H1 (cell line): ENCODE data around the gene DIAPH2. TPM values are rescaled to one million over a fixed set of nuclear protein-coding genes. Genes with fewer than 3 reads are reported as not detected.

Source experiments
- CTCF ChIA-PET: fragments of 300-600 bp; sonication (Branson Sonifier 250); formaldehyde crosslinking; loops from one replicate; lab custom pipeline; 2021; ENCODE audit not compliant: partially characterized antibody; lab: Charles Lee
- POLR2A ChIA-PET: fragments of 300-600 bp; sonication (Branson Sonifier 250); formaldehyde crosslinking; loops from one replicate; lab custom pipeline; 2021; ENCODE audit warnings: inconsistent platforms; ENCODE audit not compliant: partially characterized antibody; lab: Charles Lee
- DNase-seq, 2 experiments: peaks; one replicate each; pipeline versions ENCODE4 v3.0.0 to v3.0.0-alpha.2; 2010 to 2022; ENCODE audit warnings: low spot score in 2 of 2, low read depth in 1 of 2, mixed read lengths in 1 of 2
- FAIRE-seq: peaks from 2 replicates; lab custom pipeline; 2011; peaks lifted over from hg19 to GRCh38; lab: Jason Lieb, UNC
- H2AFZ ChIP-seq: 2 replicates; pipeline ENCODE4 v1.8.1; 2012; ENCODE audit warnings: low read length, inconsistent platforms
- H2AK5ac ChIP-seq: 2 replicates; pipeline ENCODE4 v1.6.1; 2013; ENCODE audit warnings: low read depth, low read length
- H2BK120ac ChIP-seq: replicated peaks from 2 replicates; pipeline ENCODE3; 2013; ENCODE audit warnings: low read depth, low read length, inconsistent platforms
- H2BK12ac ChIP-seq: 2 replicates; pipeline ENCODE4 v1.6.1; 2013; ENCODE audit warnings: low read depth, low read length
- H2BK15ac ChIP-seq: 2 replicates; pipeline ENCODE4 v1.6.1; 2013; ENCODE audit warnings: low read length
- H2BK20ac ChIP-seq: 2 replicates; pipeline ENCODE4 v1.6.1; 2013; ENCODE audit warnings: low read length
- H2BK5ac ChIP-seq: 2 replicates; pipeline ENCODE4 v1.6.1; 2013; ENCODE audit warnings: low read depth, low read length
- H3K14ac ChIP-seq: 2 replicates; pipeline ENCODE4 v1.6.1; 2013; ENCODE audit warnings: inconsistent platforms; ENCODE audit not compliant: insufficient read length
- H3K18ac ChIP-seq: 2 replicates; pipeline ENCODE4 v1.6.1; 2013; ENCODE audit warnings: low read length; ENCODE audit errors: extremely low read depth
- H3K23ac ChIP-seq: 2 replicates; pipeline ENCODE4 v1.6.1; 2013; ENCODE audit warnings: inconsistent platforms; ENCODE audit not compliant: insufficient read length
- H3K23me2 ChIP-seq: 2 replicates; pipeline ENCODE4 v1.6.1; 2013; ENCODE audit warnings: low read depth, low read length
- H3K27ac ChIP-seq: 2 replicates; pipeline ENCODE4 v1.6.1; 2011; ENCODE audit warnings: low read depth, low read length, inconsistent platforms
- H3K27me3 ChIP-seq, 4 experiments: replicated peaks in 1 of 4; 1 replicate in 1 of 4; 2 replicates in 3 of 4; pipeline versions ENCODE4 v1.6.1 to v1.8.1; 2011 to 2013; ENCODE audit warnings: low read length in 3 of 4, mild to moderate bottlenecking in 3 of 4, inconsistent platforms in 2 of 4, mixed read lengths in 2 of 4, moderate library complexity in 1 of 4; ENCODE audit not compliant: control insufficient read depth in 3 of 4, insufficient read depth in 3 of 4; ENCODE audit errors: extremely low read depth in 1 of 4
- H3K36me3 ChIP-seq, 4 experiments: 2 replicates each; pipeline versions ENCODE4 v1.6.1 to v1.8.1; 2011 to 2013; ENCODE audit warnings: mild to moderate bottlenecking in 4 of 4, low read length in 3 of 4, moderate library complexity in 2 of 4, control low read depth in 1 of 4, inconsistent platforms in 1 of 4; ENCODE audit not compliant: insufficient read depth in 4 of 4, control insufficient read depth in 2 of 4
- H3K4ac ChIP-seq: replicated peaks from 2 replicates; pipeline ENCODE3; 2013; ENCODE audit warnings: low read length, low read depth, mixed read lengths, inconsistent platforms; ENCODE audit not compliant: insufficient read length
- H3K4me1 ChIP-seq, 4 experiments: replicated peaks in 1 of 4; 1 replicate in 1 of 4; 2 replicates in 3 of 4; pipeline versions ENCODE4 v1.6.1 to v1.8.1; 2011 to 2013; ENCODE audit warnings: low read length in 3 of 4, inconsistent platforms in 2 of 4, mixed read lengths in 1 of 4; ENCODE audit not compliant: insufficient read depth in 4 of 4, control insufficient read depth in 3 of 4
- H3K4me2 ChIP-seq, 2 experiments: 2 replicates each; pipeline versions ENCODE4 v1.6.1 to v1.8.1; 2011 to 2013; ENCODE audit warnings: low read depth in 2 of 2, low read length in 2 of 2, control low read depth in 1 of 2, inconsistent platforms in 1 of 2, mild to moderate bottlenecking in 1 of 2; ENCODE audit not compliant: insufficient read depth in 1 of 2
- H3K4me3 ChIP-seq, 4 experiments: fragments of 200-600, 300-600 bp in 1 of 4; sonication (generic), shearing (Covaris generic), sonication (Bioruptor Twin) in 1 of 4; 2 replicates each; pipeline versions ENCODE4 v1.5.1 to v1.8.1; 2011 to 2016; ENCODE audit warnings: low read length in 4 of 4, low read depth in 3 of 4, control low read depth in 2 of 4, inconsistent platforms in 2 of 4, mild to moderate bottlenecking in 2 of 4, mixed read lengths in 1 of 4, moderate library complexity in 1 of 4; ENCODE audit not compliant: insufficient read depth in 2 of 4; ENCODE audit errors: extremely low read depth in 1 of 4
- H3K56ac ChIP-seq: replicated peaks from 2 replicates; pipeline ENCODE3; 2013; ENCODE audit warnings: low read depth, mild to moderate bottlenecking, mixed read lengths, low read length, inconsistent platforms; ENCODE audit not compliant: insufficient read length
- H3K79me1 ChIP-seq: 2 replicates; pipeline ENCODE4 v1.6.1; 2013; ENCODE audit warnings: low read depth, low read length, control low read depth
- H3K79me2 ChIP-seq, 2 experiments: 2 replicates each; pipeline versions ENCODE4 v1.6.1 to v1.8.1; 2012 to 2013; ENCODE audit warnings: low read length in 2 of 2, mild to moderate bottlenecking in 2 of 2, inconsistent platforms in 1 of 2; ENCODE audit not compliant: insufficient read depth in 2 of 2, control insufficient read depth in 1 of 2
- H3K9ac ChIP-seq, 4 experiments: replicated peaks in 1 of 4; 1 replicate in 1 of 4; 2 replicates in 3 of 4; pipeline versions ENCODE4 v1.6.1 to v1.8.1; 2011 to 2013; ENCODE audit warnings: low read depth in 3 of 4, low read length in 3 of 4, control low read depth in 2 of 4, mild to moderate bottlenecking in 2 of 4, moderate library complexity in 2 of 4, inconsistent platforms in 1 of 4; ENCODE audit errors: extremely low read depth in 1 of 4
- H3K9me3 ChIP-seq, 2 experiments: 2 replicates each; pipeline versions ENCODE4 v1.6.1 to v1.8.1; 2012 to 2013; ENCODE audit warnings: mild to moderate bottlenecking in 2 of 2, moderate library complexity in 2 of 2, control low read depth in 1 of 2, inconsistent platforms in 1 of 2, low read depth in 1 of 2, low read length in 1 of 2, mixed read lengths in 1 of 2; ENCODE audit not compliant: insufficient read depth in 2 of 2
- H4K20me1 ChIP-seq, 2 experiments: replicated peaks in 1 of 2; 2 replicates each; pipeline versions ENCODE3 to v1.8.1; 2011 to 2013; ENCODE audit warnings: inconsistent platforms in 2 of 2, low read length in 2 of 2, mild to moderate bottlenecking in 1 of 2; ENCODE audit not compliant: insufficient read depth in 2 of 2, control insufficient read depth in 1 of 2
- H4K5ac ChIP-seq: 2 replicates; pipeline ENCODE4 v1.6.1; 2013; ENCODE audit warnings: low read length, low read depth, mixed read lengths, inconsistent platforms; ENCODE audit not compliant: insufficient read length
- H4K8ac ChIP-seq: 2 replicates; pipeline ENCODE4 v1.8.0; 2013; ENCODE audit warnings: mild to moderate bottlenecking, moderate library complexity, low read length, inconsistent platforms; ENCODE audit not compliant: insufficient read depth; ENCODE audit errors: extremely low read depth
- H4K91ac ChIP-seq: replicated peaks from 2 replicates; pipeline ENCODE3; 2013; ENCODE audit warnings: low read length, mixed read lengths, inconsistent platforms; ENCODE audit not compliant: insufficient read length
- CTBP2 ChIP-seq: IDR thresholded peaks from 2 replicates; pipeline ENCODE4 v1.7.0; 2011; ENCODE audit warnings: borderline replicate concordance, mild to moderate bottlenecking, moderate library complexity, mixed read lengths, low read length; ENCODE audit not compliant: insufficient read depth, insufficient read length
- GABPA ChIP-seq: IDR thresholded peaks from 2 replicates; pipeline ENCODE4 v1.6.1; 2011; ENCODE audit warnings: mild to moderate bottlenecking, low read length, moderate library complexity, borderline replicate concordance; ENCODE audit not compliant: insufficient read depth
- SP4 ChIP-seq: IDR thresholded peaks from 2 replicates; pipeline ENCODE4 v1.6.1; 2012; ENCODE audit warnings: low read length, inconsistent platforms
- TBP ChIP-seq: IDR thresholded peaks from 2 replicates; pipeline ENCODE4 v1.6.1; 2011; ENCODE audit warnings: low read depth, low read length, improper control_type of control experiment
- WGBS, 2 experiments: shearing (Covaris generic) in 1 of 2; methylation state at CpG; one replicate each; pipeline versions ENCODE4 v1.1.6 to v1.1.7; 2013 to 2015; ENCODE audit warnings: low lambda C conversion rate in 2 of 2, mixed read lengths in 2 of 2, inconsistent platforms in 1 of 2, low coverage in 1 of 2, missing lambda C conversion rate in 1 of 2; ENCODE audit not compliant: insufficient replicate concordance in 2 of 2, insufficient coverage in 1 of 2, insufficient read length in 1 of 2; ENCODE audit errors: extremely low coverage in 1 of 2, missing lambda C conversion rate in 1 of 2; 5-methylcytosine and 5-hydroxymethylcytosine counted together
- polyA plus RNA-seq, 7 experiments: library from polyadenylated mRNA; depleted of rRNA in 3 of 7; stranded (reverse) in 5 of 7; unstranded in 2 of 7; fragments of >200 nt in 5 of 7; fragments of 200-250 nt in 2 of 7; gene quantifications; 1 replicate in 5 of 7; 2 replicates in 1 of 7; 4 replicates in 1 of 7; pipeline versions ENCODE4 v1.2.1 to v1.2.3, GENCODE V29; 2011 to 2013; ENCODE audit warnings: missing spikeins in 2 of 7, mixed read lengths in 2 of 7
- total RNA-seq: library from RNA; stranded (reverse); fragmentation: NEBNext Ultra II Directional; extraction: Animal tissue kit (Norgen Biotek cat#: 25700); gene quantifications from 2 replicates; pipeline ENCODE4 v1.2.1, GENCODE V29; 2021

The DIAPH2 gene
- total and polyA plus RNA-seq, 2 of the 8 experiments (the other 6 are each of a cell fraction or from before 2014, with no cell fraction given), result 4.4 to 24.3 TPM

DNA sequence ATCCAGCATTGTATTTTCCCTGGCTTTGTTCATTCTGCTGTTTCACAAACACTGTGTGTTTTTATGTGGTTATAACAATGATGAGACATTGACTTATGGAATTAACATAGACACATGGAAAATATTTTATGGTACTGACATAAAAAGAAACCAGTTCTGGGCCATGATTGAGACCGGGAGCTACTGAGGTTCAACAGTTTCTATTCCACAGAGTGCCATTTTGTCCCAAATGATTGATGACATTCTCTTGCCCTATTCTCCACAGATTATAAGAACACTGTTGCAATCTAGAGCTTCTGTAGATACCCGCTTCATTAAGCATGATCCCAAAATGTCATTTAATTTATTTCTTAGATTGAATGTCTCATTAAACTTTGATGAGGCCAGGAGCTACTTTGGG, 525.9 kb downstream of the DIAPH2 start:
- no peak overlapping the region for H2AK5ac ChIP-seq
- 95% methylated on average over 2 of the region's 2 CpGs; no CpG with 5 or more reads in 1 of the 2 experiments for WGBS, 2 experiments
- H3K4me3 ChIP-seq, result no peak overlapping the region
- no peak overlapping the region for H3K4me2 ChIP-seq
- H3K4me1 ChIP-seq, result no peaks in the 10 kb centered on the region
- no peaks in the 10 kb centered on the region for H3K79me2 ChIP-seq
- no peak overlapping the region for H3K56ac ChIP-seq
- no peak overlapping the region for H3K18ac ChIP-seq
- H2BK15ac ChIP-seq, result no peak overlapping the region
- H3K36me3 ChIP-seq, result no peaks in the 10 kb centered on the region
- DNase-seq (no peak), FAIRE-seq (no peak)
- no peak overlapping the region for H3K14ac ChIP-seq
- ChIA-PET POLR2A (no interaction called here), CTCF (no interaction called here)
- no peak overlapping the region for H3K23ac ChIP-seq
- no peak overlapping the region for H3K9ac ChIP-seq
- no peak overlapping the region for H3K27ac ChIP-seq
- no peak overlapping the region for H2BK120ac ChIP-seq
- no peaks in the 10 kb centered on the region for H3K23me2 ChIP-seq
- H2BK20ac ChIP-seq, result no peak overlapping the region
- no peak overlapping the region for H4K5ac ChIP-seq
- H4K20me1 ChIP-seq, result no peaks in the 10 kb centered on the region
- H3K9me3 ChIP-seq, result no peaks in the 10 kb centered on the region
- no peak overlapping the region for H4K91ac ChIP-seq
- H3K79me1 ChIP-seq, result no peaks in the 10 kb centered on the region
- no peak overlapping the region for H2BK5ac ChIP-seq
- no peak overlapping the region for H4K8ac ChIP-seq
- no peaks in the 10 kb centered on the region for H3K27me3 ChIP-seq
- H2BK12ac ChIP-seq, result no peak overlapping the region
- no peak overlapping the region for H2AFZ ChIP-seq
- no peak overlapping the region for H3K4ac ChIP-seq
- TF ChIP-seq TBP (no peak), CTBP2 (no peak), SP4 (no peak), GABPA (no peak)
